B cell (primary cell): Measurements from ENCODE around the gene CD8B. TPM values are rescaled to one million over a fixed set of nuclear protein-coding genes. Genes with fewer than 3 reads are reported as not detected.

ENCODE experiments used
- ATAC-seq: fragments of 200-7000 bp; cut with Tn5 transposase; one replicate; pipeline ENCODE4 v1.10.0; 2021; ENCODE audit warnings: low read depth, mild to moderate bottlenecking, moderate number of reproducible peaks, moderate library complexity
- CTCF ChIA-PET: fragments of 350-600 bp; sonication (Branson Sonifier 250); formaldehyde crosslinking; loops from one replicate; lab custom pipeline; 2021; ENCODE audit warnings: antibody characterized with exemption, inconsistent platforms; lab: Charles Lee
- POLR2A ChIA-PET: fragments of 350-600 bp; sonication (Branson Sonifier 250); formaldehyde crosslinking; loops from one replicate; lab custom pipeline; 2021; ENCODE audit warnings: antibody characterized with exemption; lab: Charles Lee
- DNase-seq: peaks from one replicate; pipeline ENCODE4 v3.0.0; 2013
- H2AFZ ChIP-seq: 2 replicates; pipeline ENCODE4 v1.6.1; 2012; ENCODE audit warnings: mild to moderate bottlenecking, low read depth, low read length; ENCODE audit not compliant: insufficient read depth, poor library complexity, severe bottlenecking
- H3K27ac ChIP-seq, 2 donors: 1 replicate in 1 of 2; 2 replicates in 1 of 2; pipeline ENCODE4 v1.5.1; 2012 to 2013; ENCODE audit warnings: low read length in 2 of 2, mild to moderate bottlenecking in 2 of 2, moderate library complexity in 1 of 2
- H3K27me3 ChIP-seq, 4 experiments: fragments of 200-600 bp in 1 of 4; sonication (generic) in 1 of 4; replicated peaks in 1 of 4; 1 replicate in 2 of 4; 2 replicates in 2 of 4; pipeline versions ENCODE4 v1.6.1 to v1.7.0; 2013 to 2016; ENCODE audit warnings: low read length in 3 of 4, mild to moderate bottlenecking in 2 of 4, mixed read lengths in 1 of 4, moderate library complexity in 1 of 4; ENCODE audit not compliant: insufficient read depth in 4 of 4, control insufficient read depth in 3 of 4; ENCODE audit errors: control extremely low read depth in 1 of 4
- H3K36me3 ChIP-seq, 2 experiments: replicated peaks in 1 of 2; 1 replicate in 1 of 2; 2 replicates in 1 of 2; pipeline versions ENCODE4 v1.6.1 to v1.7.1; 2013; ENCODE audit warnings: low read length in 1 of 2; ENCODE audit not compliant: insufficient read depth in 2 of 2, control insufficient read depth in 1 of 2; ENCODE audit errors: control extremely low read depth in 1 of 2, extremely low read depth in 1 of 2
- H3K4me1 ChIP-seq, 2 donors: fragments of 200-600 bp in 1 of 2; sonication (generic) in 1 of 2; 1 replicate in 1 of 2; 2 replicates in 1 of 2; pipeline versions ENCODE4 v1.5.1 to v1.6.1; 2013 to 2017; ENCODE audit warnings: low read length in 2 of 2; ENCODE audit not compliant: control insufficient read depth in 2 of 2, insufficient read depth in 2 of 2
- H3K4me2 ChIP-seq: replicated peaks from 2 replicates; pipeline ENCODE3; 2012; ENCODE audit warnings: mild to moderate bottlenecking, low read depth, low read length; ENCODE audit not compliant: poor library complexity, severe bottlenecking
- H3K4me3 ChIP-seq, 5 experiments: fragments of 200-600 bp in 1 of 5; sonication (generic) in 1 of 5; 1 replicate in 3 of 5; 2 replicates in 2 of 5; pipeline versions ENCODE4 v1.5.1 to v1.7.0; 2011 to 2016; ENCODE audit warnings: low read length in 4 of 5, mild to moderate bottlenecking in 4 of 5, low read depth in 2 of 5, control low read depth in 1 of 5, moderate library complexity in 1 of 5; ENCODE audit not compliant: insufficient read depth in 1 of 5; ENCODE audit errors: control extremely low read depth in 1 of 5, extremely low read depth in 1 of 5
- H3K79me2 ChIP-seq: fragments of 200-600 bp; sonication (generic); one replicate; pipeline ENCODE4 v1.6.0; 2016; ENCODE audit warnings: low read length; ENCODE audit not compliant: control insufficient read depth, insufficient read depth
- H3K9ac ChIP-seq: fragments of 200-600 bp; sonication (generic); 2 replicates; pipeline ENCODE4 v1.6.1; 2017; ENCODE audit warnings: mild to moderate bottlenecking, low read length, moderate library complexity
- H3K9me3 ChIP-seq, 3 donors: one replicate each; pipeline versions ENCODE4 v1.6.1 to v1.7.1; 2013; ENCODE audit warnings: low read length in 2 of 3; ENCODE audit not compliant: control insufficient read depth in 2 of 3, insufficient read depth in 1 of 3; ENCODE audit errors: control extremely low read depth in 1 of 3
- H4K20me1 ChIP-seq: 2 replicates; pipeline ENCODE4 v1.6.0; 2012; ENCODE audit warnings: mild to moderate bottlenecking, low read length; ENCODE audit not compliant: insufficient read depth, control insufficient read depth, poor library complexity, severe bottlenecking
- H3K27ac Mint-ChIP-seq: one replicate; pipeline ENCODE4 v1.8.0; 2021; ENCODE audit warnings: mixed read lengths
- H3K27me3 Mint-ChIP-seq: one replicate; pipeline ENCODE4 v1.8.0; 2021; ENCODE audit warnings: mixed read lengths
- H3K4me1 Mint-ChIP-seq: one replicate; pipeline ENCODE4 v1.8.0; 2021; ENCODE audit warnings: mixed read lengths
- H3K4me3 Mint-ChIP-seq: one replicate; pipeline ENCODE4 v1.8.0; 2021; ENCODE audit warnings: mixed read lengths
- H3K9me3 Mint-ChIP-seq: one replicate; pipeline ENCODE4 v1.8.0; 2022; ENCODE audit warnings: mixed read lengths; ENCODE audit not compliant: insufficient read depth
- EZH2 ChIP-seq: IDR thresholded peaks from 2 replicates; pipeline ENCODE4 v1.6.1; 2012; ENCODE audit warnings: borderline replicate concordance, low read depth, mild to moderate bottlenecking, moderate library complexity, low read length; ENCODE audit not compliant: insufficient read depth, poor library complexity, severe bottlenecking
- WGBS: methylation state at CpG from one replicate; pipeline ENCODE4 v1.1.5; 2013; ENCODE audit warnings: missing lambda C conversion rate; ENCODE audit not compliant: insufficient coverage; 5-methylcytosine and 5-hydroxymethylcytosine counted together
- intact Hi-C: fragments of 100-400 bp; cut with micrococcal nuclease; formaldehyde crosslinking; loops from one replicate; pipeline ENCODE4 v1.10.0; 2022
- polyA plus RNA-seq: library from polyadenylated mRNA; depleted of rRNA; stranded (reverse); fragments of >200 nt; gene quantifications from 2 replicates; pipeline ENCODE4 v1.2.3, GENCODE V29; 2012
- total RNA-seq, 2 donors: library from RNA; stranded (reverse); fragments of 120-200 nt in 1 of 2; gene quantifications; 1 replicate in 1 of 2; 2 replicates in 1 of 2; pipeline versions ENCODE4 v1.2.3 to v1.2.4, GENCODE V29; 2013 to 2022
- TF ChIP-seq, protein P1 (sequence below): fragments of 200-600 bp; IDR thresholded peaks from one replicate; pipeline ENCODE4 v1.8.0; 2022; ENCODE audit warnings: antibody characterized with exemption, mild to moderate bottlenecking

Gene CD8B
- total and polyA plus RNA-seq, 2 donors (not counting 1 experiment from before 2014, with no cell fraction given) = 0.45 TPM; not detected in 1

DNA sequence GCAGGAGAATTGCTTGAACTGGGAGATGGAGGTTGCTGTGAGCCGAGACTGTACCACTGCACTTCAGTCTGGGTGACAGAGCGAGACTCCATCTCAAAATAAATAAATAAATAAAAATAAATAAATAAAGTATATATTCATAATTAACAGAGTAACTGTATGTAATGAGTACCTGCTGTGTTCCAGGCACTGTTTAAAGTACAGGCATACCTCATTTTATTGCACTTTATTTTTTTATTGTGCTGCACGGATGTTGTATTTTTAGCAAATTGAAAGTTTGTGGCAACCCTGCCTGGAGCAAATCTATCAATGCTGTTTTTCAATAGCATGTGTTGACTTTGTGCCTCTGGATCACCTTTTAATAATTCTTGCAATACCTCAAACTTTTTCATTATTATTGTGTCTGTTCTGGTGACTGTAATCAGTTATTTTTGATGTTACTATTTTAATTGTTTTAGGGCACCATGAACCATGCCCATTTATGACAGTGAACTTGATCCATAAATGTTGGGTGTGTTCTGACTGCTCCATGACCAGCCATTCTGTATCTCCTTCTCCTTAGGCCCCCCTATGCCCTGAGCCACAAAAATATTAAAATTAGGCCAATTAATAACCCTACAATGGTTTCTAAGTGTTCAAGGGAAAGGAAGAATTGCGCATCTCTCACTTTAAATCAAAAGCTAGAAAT, 43.4 kb downstream of the CD8B start:
- Mint-ChIP-seq H3K27ac (no peak overlapping the region), H3K27me3 (peaks cover 15% of the 10 kb centered on the region), H3K4me3 (no peak overlapping the region), H3K4me1 (no peaks in the 10 kb centered on the region), H3K9me3 (peaks cover 5% of the 10 kb centered on the region)
- H3K4me3 ChIP-seq = no peak overlapping the region
- intact Hi-C loops = no loop called here
- no peak overlapping the region for H2AFZ ChIP-seq
- TF ChIP-seq EZH2 = no peak
- TF ChIP-seq, protein P1, sequence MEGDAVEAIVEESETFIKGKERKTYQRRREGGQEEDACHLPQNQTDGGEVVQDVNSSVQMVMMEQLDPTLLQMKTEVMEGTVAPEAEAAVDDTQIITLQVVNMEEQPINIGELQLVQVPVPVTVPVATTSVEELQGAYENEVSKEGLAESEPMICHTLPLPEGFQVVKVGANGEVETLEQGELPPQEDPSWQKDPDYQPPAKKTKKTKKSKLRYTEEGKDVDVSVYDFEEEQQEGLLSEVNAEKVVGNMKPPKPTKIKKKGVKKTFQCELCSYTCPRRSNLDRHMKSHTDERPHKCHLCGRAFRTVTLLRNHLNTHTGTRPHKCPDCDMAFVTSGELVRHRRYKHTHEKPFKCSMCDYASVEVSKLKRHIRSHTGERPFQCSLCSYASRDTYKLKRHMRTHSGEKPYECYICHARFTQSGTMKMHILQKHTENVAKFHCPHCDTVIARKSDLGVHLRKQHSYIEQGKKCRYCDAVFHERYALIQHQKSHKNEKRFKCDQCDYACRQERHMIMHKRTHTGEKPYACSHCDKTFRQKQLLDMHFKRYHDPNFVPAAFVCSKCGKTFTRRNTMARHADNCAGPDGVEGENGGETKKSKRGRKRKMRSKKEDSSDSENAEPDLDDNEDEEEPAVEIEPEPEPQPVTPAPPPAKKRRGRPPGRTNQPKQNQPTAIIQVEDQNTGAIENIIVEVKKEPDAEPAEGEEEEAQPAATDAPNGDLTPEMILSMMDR = no peak
- whole genome bisulfite sequencing = no CpG with 5 or more reads among the region's 4 CpGs
- H3K9me3 ChIP-seq = peaks cover 2 to 8% (median 7%) of the 10 kb centered on the region in 3 donors
- H3K36me3 ChIP-seq = no peaks in the 10 kb centered on the region
- no peak overlapping the region for H3K4me2 ChIP-seq
- ATAC-seq (no peak), DNase-seq (no peak)
- no peaks in the 10 kb centered on the region for H4K20me1 ChIP-seq
- H3K4me1 ChIP-seq = no peaks in the 10 kb centered on the region
- no peak overlapping the region for H3K9ac ChIP-seq
- POLR2A ChIA-PET = no interaction called here
- no peaks in the 10 kb centered on the region for H3K79me2 ChIP-seq
- no peak overlapping the region for H3K27ac ChIP-seq
- CTCF ChIA-PET = no interaction called here
- H3K27me3 ChIP-seq = peaks cover 0 to 11% (median 0%) of the 10 kb centered on the region in 4 experiments

DNA sequence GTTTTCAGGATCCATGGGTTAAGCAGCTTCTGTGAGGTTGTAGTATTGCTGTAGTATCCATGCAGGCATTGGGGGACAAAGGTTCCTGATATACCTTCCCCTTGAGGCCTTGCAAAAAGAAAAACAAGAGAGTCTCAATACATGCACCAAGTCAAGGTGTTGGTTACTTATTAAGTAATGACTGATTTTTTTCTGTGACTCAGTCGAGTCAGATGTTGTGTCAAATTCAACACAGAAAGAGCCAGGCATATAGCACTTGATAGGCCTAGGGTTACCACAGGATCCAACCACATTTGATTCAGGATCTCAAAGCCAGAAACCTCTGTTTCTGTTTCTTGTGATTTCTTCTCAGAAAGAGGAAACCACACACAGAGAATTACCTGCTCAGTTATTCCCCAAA, 46.1 kb downstream of the CD8B start:
- Histone ChIP-seq H2AFZ (no peak overlapping the region), H3K36me3 (no peaks in the 10 kb centered on the region), H3K4me3 (no peak overlapping the region), H3K27me3 (peaks cover 0 to 4% (median 0%) of the 10 kb centered on the region in 4 experiments), H4K20me1 (no peaks in the 10 kb centered on the region), H3K79me2 (no peaks in the 10 kb centered on the region), H3K9ac (no peak overlapping the region), H3K27ac (no peak overlapping the region), H3K4me1 (no peaks in the 10 kb centered on the region), H3K9me3 (no peaks in the 10 kb centered on the region), H3K4me2 (no peak overlapping the region)
- H3K9me3 Mint-ChIP-seq = no peaks in the 10 kb centered on the region
- intact Hi-C loops = no loop called here
- TF ChIP-seq EZH2 = no peak
- TF ChIP-seq, protein P1 = no peak
- no peaks in the 10 kb centered on the region for H3K4me1 Mint-ChIP-seq
- WGBS = no CpG with 5 or more reads among the region's 1 CpG
- DNase-seq (no peak), ATAC-seq (no peak)
- ChIA-PET CTCF (no interaction called here), POLR2A (no interaction called here)
- H3K27me3 Mint-ChIP-seq = peaks cover 25% of the 10 kb centered on the region
- H3K4me3 Mint-ChIP-seq = no peak overlapping the region
- no peak overlapping the region for H3K27ac Mint-ChIP-seq
